NCI-H146 (cell line): ENCODE data around the gene DHRS7C.

Experiments used
- DNase-seq: peaks from one replicate; lab custom pipeline; 2025; lab: John Stamatoyannopoulos, UW

DHRS7C gene

DNA sequence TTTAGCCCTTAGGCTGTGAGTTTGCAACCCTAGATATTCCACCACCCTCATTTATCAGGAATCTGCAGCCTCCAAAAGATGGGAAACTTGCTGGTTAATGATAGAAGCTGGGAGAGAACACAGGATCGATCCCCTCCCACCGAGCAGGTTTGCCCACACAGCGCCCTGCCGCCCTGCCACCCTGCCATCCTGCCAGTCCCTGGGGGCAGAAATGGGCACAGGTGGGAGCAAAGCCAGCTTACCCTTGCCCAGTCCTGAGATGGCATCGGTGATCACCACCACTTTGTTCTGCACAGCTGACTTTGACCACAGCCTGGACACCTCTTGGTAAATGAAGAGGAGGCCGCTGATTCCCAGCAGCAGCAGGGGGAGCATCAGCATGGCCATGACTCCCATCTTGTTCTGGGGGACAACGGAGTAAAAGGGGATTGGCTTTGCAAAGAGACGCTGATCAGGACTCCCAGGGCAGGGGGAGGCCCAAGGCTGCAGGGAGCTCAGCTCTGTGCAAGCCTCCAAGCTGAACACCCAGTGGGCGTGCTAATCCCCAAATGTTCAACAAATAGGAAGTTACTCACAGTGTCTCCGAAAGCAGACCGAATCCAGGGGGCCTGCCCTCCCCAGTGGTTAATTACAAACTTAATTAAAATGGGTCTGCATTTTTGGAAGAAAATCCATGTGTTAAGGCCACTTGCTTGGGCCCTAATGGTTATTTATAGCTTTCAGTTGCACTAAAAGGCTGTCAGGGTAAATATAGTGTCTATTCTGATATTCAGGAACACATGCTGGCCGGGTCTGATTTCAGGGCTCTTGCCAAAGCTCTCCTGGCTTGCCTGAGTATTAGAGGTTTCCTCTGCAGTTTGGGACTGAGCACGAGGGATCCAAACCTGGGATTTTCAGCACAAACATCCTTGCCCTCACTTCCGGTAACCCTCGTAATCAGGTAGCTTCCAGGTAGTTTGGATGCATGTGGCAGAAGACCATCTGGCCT, at the start of gene DHRS7C:
DHRS7C (minus strand) TSS at position 704 of the 988 bp plus-strand sequence; CDS start at position 396, 308 bp downstream.
- no peak for DNase-seq

- no peak for DNase-seq
Measured at GRCh38 chr17:9839433-9839832, 48.0 kb upstream of the DHRS7C start.

DNA sequence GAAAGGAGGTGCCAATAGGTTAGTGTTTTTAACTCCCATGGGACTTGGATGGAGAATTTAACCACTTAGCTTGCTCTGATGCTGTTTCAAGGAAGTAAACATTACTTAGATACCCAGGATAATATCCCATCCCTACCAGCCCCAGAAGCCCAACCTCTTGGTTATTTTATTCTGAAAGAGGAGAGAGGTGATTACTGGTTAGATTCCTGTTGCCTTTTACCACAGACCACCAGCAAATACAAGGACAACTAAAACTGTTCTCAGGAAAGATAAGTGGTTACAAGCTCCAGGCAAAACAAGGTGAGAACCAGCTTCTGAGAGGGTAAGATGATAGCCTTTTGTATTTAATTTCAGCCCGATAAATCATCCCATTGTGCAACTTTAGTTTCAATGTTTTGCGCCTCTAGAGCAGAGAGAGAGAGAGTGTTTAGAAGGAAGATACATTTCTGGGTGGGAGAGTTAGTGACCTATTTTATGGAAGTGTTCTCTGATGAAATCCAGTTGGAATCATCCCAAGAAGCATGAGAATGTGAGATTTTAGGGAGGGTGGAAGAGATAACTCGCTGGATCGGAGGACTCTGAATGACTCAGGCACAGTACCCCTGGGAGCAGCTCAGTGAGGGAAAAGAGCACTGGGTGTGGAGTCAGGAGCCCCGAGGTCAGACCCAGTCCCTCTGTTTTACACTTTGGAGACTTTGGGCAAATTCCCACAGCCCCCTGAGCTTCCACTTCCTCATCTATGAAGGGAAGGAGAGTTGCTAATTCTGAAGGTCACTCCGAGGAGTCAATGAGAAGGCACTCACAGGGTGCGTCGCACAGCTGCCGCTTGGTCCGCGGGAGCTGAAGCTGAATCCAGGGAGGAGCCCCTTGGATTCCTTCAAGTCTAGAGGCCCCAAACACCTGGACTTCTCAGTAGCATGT, 46.4 kb upstream of the DHRS7C start:
- no peak for DNase-seq

- DNase-seq, result no peak
Measured at GRCh38 chr17:9833922-9834321, 42.5 kb upstream of the DHRS7C start.

DNA sequence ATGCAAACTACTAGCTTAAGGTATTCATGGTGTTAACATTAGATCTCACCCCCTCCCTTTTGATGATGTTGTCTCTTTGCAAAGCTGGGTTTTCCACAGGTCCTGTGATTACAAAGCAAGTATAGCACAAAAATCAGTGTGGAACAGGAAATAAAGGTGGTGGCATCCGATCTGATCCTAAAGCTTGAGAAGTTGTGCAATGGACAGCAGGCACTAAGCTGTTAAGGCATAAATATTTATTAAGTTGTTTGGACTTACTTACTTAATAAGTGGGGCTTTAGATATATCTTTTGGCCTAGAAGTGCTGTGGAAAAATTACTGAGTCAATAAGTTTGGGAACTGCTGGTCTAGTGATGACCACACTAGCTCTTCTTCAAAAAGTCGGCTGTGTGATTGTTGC, 39.3 kb upstream of the DHRS7C start:
- no peak for DNase-seq

DNA sequence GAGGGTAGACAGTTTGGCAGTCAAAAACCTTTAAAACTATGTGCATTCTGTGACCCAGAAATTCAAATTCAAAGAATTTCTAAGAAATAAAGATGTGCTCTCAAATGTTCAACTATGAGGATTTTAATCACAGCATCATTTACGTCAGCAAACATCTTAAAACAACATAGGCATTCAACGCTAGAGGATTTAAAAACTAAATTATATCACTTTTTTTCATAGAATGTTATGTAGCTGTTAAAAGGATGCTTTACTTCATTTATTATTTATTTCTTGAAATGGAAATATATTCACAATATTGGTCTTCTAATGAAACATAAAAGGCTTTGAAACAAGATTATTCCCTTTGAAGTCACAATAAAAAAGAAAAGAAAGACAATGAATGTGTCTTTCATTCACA, 38.0 kb upstream of the DHRS7C start:
- no peak for DNase-seq

GRCh38 chr17:9828296-9829295, 37.2 kb upstream of the DHRS7C start:
- no peak for DNase-seq

DNA sequence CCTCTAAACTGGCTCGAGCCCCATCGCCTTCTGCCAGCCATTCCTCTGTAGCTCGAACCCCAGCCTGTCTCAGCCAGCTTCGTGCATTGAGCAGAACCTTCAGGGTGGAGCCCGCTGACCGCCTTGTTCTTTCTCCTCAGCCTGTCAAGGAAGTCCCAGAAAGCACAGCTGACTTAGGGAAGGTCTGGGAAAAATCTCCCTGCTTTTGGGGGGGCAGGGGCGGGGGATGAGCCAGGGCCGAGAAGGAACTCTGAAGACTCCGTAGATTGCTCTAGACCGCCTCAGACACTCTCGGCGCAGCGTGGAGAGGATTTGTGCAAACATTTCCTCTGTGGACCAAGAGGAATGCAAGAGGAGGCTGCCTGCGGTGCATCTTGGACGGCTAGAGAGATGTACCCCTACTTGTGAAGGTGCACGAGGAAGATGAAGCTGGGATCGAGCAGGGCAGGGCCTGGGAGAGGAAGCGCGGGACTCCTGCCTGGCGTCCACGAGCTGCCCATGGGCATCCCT, 34.3 kb upstream of the DHRS7C start, which contains the start of gene GLP2R:
GLP2R (plus strand) TSS at position 284 of the 510 bp plus-strand sequence; CDS start at position 424, 140 bp downstream.
- DNase-seq, result no peak

- no peak for DNase-seq
Measured at GRCh38 chr17:9824797-9825338, 33.5 kb upstream of the DHRS7C start.

DNA sequence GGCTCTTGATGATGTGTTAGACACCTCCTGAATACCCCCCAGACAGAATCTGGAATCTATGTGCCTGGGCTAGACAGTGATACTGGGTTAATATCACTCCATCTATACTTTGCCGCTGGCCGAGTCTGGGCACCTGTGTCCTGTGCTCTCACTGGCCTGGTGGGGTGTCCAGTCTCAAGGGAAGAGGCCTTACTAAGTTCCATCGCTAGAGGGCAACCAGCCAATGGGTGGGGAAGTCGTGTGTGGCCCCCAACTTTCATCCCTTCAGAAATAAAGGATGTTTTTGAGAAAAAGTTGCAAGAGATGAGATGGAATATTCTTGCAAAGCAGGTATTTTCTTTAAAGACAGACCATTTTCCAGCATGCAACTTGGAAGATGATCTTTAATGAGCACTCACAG, 32.7 kb upstream of the DHRS7C start:
- DNase-seq, result no peak

GRCh38 chr17:9821921-9822320, 30.5 kb upstream of the DHRS7C start, which contains the start of gene GSG1L2:
Gene GSG1L2 (minus strand): TSS chr17:9822079. CDS start chr17:9822071, 8 bp downstream.
- no peak for DNase-seq

DNA sequence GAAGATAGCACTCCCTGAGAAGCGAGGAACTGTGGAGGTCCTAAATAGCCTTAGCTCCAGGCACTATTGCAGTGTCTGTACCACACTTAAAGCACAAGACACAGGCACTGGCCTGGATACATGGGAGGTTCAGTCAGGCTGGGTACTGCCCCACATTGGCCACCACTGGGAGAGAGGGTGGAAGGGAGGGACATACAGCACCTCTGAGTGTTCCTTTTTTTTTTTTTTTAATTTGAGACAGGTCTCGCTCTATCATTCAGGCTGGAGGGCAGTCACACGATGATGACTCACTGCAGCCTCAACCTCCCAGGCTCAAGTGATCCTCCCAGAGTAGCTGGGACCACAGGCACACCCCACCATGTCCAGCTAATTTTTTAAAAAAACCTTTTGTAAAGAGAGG, 29.1 kb upstream of the DHRS7C start:
- no peak for DNase-seq

- DNase-seq, result no peak
Measured at GRCh38 chr17:9818760-9819159, 27.4 kb upstream of the DHRS7C start.

DNA sequence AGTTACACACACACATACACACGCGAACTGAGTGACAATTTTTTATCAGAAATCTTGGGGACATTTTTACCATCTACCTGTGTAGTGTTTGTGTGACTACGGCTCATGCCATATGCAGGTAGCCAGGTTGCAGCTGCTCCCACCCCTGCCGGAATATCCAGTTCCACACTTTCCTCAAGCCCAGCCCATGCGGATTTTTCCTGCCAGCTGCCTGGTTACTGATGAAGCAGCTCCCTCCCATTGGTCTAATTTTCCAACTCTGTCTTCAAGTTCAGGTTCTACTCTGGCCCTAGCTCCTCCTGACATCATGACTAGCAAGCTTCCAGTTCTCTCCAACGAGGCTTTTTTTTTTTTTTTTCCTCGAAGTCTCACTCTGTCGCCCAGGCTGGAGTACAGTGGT, 25.7 kb upstream of the DHRS7C start:
- DNase-seq, result no peak

DNA sequence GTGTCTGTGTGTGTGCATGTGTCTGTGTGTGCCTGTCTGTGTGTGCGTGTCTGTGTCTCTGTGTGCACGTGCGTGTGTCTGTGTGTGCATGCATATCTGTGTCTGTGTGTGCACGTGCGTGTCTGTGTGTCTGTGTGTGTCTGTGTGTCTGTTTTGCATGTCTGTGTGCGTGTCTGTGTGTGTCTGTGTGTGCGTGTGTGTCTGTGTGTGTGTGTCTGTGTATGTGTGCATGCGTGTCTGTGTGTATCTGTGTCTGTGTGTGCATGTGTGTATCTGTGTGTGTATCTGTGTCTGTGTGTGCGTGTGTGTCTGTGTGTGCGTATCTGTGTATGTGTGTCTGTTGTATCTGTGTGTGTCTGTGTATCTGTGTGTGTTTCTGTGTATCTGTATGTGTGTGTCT, 25.1 kb upstream of the DHRS7C start:
- DNase-seq, result no peak

DNA sequence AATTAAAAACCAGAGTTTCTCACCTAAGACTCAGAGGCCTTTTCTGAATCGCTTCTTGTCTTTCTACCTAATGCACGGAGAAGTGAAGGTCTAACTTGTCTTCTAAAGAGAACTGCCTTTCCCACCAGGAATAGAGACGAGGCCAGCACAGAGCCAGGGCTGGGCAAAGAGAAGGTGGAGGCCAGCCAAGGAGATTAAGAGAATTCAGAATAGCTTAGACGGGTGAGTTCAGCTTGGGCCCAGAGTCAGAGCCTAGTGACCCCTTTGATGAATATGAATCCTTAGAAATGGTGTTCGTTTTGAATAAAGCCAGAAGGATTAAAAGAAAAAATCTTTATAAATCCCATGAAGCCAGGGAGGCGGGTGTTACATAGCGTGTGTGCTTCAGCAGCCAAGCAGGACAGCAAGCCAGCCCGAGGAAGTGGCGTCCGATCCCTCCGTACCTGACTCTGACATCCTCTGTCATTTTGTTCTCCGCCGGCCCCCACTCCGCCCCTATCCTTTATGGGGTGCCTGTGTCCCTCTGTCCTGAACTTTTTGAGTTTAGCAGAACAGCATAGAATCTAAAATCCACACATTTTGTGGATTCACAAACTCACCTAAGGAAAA, 23.0 kb upstream of the DHRS7C start:
- no peak for DNase-seq

GRCh38 chr17:9813166-9813565, 21.8 kb upstream of the DHRS7C start:
- no peak for DNase-seq

DNA sequence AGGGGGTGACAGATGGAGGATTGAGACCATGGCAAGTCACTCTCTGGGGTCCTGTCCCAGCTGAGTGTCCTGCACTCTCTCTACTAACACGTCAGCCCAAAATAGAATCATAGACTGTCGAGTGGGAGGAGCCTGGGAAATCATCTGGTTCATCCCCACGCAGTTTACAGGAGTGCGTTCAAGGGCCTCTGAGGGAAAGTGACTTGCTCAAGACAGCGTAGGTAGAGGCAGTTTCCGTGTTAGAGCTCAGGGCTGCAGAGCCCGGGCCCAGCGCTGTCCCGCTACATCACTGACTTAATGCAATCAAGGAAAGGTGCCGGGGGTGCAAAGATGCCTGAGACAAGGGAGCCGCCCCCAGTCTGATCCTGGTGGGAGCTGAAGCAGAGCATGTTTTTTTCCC, 20.1 kb upstream of the DHRS7C start:
- DNase-seq, result no peak

DNA sequence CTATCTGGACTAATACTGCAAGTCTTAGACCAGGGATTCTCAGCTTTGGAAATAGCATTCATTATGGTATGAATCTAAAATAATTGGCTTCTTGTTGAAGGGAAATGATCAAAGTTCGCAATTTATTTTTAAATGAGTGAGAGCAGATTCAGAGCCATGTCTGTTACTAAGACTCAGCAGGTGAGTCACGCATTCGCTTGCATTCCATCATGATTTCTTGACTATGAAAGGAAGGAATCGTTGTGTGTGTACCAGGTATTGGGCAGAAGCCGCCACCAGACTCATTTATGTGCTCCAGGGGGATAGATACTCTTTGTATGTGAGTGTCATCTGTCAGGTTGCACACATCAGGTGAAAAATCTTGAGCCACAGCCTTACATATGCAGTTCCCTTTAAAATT, 19.7 kb upstream of the DHRS7C start:
- DNase-seq, result no peak
